MM.1S (cell line): Measurements from ENCODE around the gene RELN.

Experiments used
- EZH2 ChIP-seq: fragments of 300-600 bp; sonication (generic); optimal IDR thresholded peaks from 2 replicates; pipeline ENCODE3; 2017; ENCODE audit warnings: low read depth, mild to moderate bottlenecking, antibody characterized with exemption, low read length, mixed read lengths
- TF ChIP-seq, protein P1 (sequence below): fragments of 300-600 bp; sonication (generic); IDR thresholded peaks from 2 replicates; pipeline ENCODE4 v1.5.1; 2016; ENCODE audit warnings: antibody characterized with exemption, low read length, mixed read lengths

DNA sequence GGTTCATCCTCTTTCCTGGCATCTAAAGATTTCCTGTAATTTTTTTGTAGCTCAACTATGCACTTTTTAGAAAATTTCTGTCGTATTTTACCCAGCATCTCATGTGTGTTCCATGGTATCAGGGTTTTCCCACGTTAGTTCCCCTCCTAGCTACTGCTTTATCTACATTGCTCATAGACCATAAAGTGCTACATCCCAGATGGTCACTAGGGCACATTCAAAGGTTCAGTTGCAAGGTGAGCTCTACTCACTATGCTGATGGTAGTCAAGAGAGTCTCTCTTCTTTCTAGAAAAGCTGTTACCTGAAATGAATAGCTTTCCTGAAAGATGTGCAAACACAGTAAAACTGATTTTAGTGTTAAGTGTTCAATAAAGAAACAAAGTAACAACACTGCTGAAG lies 33.5 kb downstream of the RELN start:
- TF ChIP-seq, protein P1, sequence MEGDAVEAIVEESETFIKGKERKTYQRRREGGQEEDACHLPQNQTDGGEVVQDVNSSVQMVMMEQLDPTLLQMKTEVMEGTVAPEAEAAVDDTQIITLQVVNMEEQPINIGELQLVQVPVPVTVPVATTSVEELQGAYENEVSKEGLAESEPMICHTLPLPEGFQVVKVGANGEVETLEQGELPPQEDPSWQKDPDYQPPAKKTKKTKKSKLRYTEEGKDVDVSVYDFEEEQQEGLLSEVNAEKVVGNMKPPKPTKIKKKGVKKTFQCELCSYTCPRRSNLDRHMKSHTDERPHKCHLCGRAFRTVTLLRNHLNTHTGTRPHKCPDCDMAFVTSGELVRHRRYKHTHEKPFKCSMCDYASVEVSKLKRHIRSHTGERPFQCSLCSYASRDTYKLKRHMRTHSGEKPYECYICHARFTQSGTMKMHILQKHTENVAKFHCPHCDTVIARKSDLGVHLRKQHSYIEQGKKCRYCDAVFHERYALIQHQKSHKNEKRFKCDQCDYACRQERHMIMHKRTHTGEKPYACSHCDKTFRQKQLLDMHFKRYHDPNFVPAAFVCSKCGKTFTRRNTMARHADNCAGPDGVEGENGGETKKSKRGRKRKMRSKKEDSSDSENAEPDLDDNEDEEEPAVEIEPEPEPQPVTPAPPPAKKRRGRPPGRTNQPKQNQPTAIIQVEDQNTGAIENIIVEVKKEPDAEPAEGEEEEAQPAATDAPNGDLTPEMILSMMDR = no peak
- TF ChIP-seq EZH2 = no peak
